Activated CD8-positive, alpha-beta T cell treated with anti-CD3 and anti-CD28 coated beads for 36 hours (primary cell): Measurements from ENCODE around the gene SNCG. TPM values are rescaled to one million over a fixed set of nuclear protein-coding genes. Genes with fewer than 3 reads are reported as not detected.
"Not testable (repeated sequence)": the region's sequence is repeated elsewhere in the genome, so short reads cannot be mapped to it uniquely, and the experiment has no call there.

ENCODE experiments used
- ATAC-seq: fragments of 200-7000 bp; cut with Tn5 transposase; one replicate; pipeline ENCODE4 v1.10.0; 2021; ENCODE audit warnings: mild to moderate bottlenecking, moderate library complexity
- CTCF ChIA-PET: fragments of 350-600 bp; sonication (Branson Sonifier 250); formaldehyde crosslinking; loops from one replicate; lab custom pipeline; 2021; ENCODE audit warnings: antibody characterized with exemption; lab: Charles Lee
- POLR2A ChIA-PET: fragments of 350-600 bp; sonication (Branson Sonifier 250); formaldehyde crosslinking; loops from one replicate; lab custom pipeline; 2021; ENCODE audit warnings: antibody characterized with exemption; lab: Charles Lee
- DNase-seq: peaks from one replicate; pipeline ENCODE4 v3.0.0-alpha.2; 2020
- H3K27ac Mint-ChIP-seq: one replicate; pipeline ENCODE4 v1.8.0; 2021; ENCODE audit warnings: mild to moderate bottlenecking, mixed read lengths
- H3K27me3 Mint-ChIP-seq: one replicate; pipeline ENCODE4 v1.8.0; 2021; ENCODE audit warnings: mixed read lengths
- H3K36me3 Mint-ChIP-seq: one replicate; pipeline ENCODE4 v1.8.0; 2021; ENCODE audit warnings: low read depth, mixed read lengths
- H3K4me1 Mint-ChIP-seq: one replicate; pipeline ENCODE4 v1.8.0; 2021; ENCODE audit warnings: low read depth, mixed read lengths
- H3K4me3 Mint-ChIP-seq: one replicate; pipeline ENCODE4 v1.8.0; 2021; ENCODE audit warnings: mild to moderate bottlenecking, moderate library complexity, mixed read lengths
- H3K9me3 Mint-ChIP-seq: one replicate; pipeline ENCODE4 v1.8.0; 2021; ENCODE audit warnings: mixed read lengths
- CTCF ChIP-seq: fragments of 200-600 bp; IDR thresholded peaks from one replicate; pipeline ENCODE4 v1.8.0; 2022; ENCODE audit warnings: antibody characterized with exemption, mild to moderate bottlenecking
- intact Hi-C: fragments of 100-400 bp; cut with micrococcal nuclease; formaldehyde crosslinking; loops from one replicate; pipeline ENCODE4 v1.10.0; 2022
- total RNA-seq, 2 experiments: library from RNA; stranded (reverse); gene quantifications; one replicate each; pipeline ENCODE4 v1.2.3, GENCODE V29; 2021

Gene SNCG
- total RNA-seq, 2 experiments from 2014 or later: not detected

DNA sequence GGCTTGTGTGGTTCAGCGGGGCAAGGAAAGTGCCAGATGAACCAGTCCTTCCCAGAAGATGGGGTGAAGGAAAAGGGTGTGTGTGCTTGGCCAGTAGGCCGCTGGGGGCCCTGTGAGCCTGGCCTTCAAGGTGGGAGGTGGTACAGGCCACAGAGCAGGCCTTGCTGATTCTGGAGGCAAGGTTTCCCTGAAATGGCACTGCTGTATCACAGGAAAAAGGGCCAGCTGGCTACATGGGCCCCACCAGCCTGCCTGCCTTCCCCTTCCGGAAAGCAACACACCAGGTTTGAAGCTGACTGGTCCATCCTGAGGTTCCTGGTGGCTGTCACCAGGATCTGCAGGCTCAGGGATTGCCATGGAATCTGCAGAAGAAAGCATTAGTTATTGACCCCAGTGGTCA, 13.5 kb upstream of the SNCG start:
- DNase-seq (no peak), ATAC-seq (no peak)
- Mint-ChIP-seq H3K27ac (no peak overlapping the region), H3K4me3 (no peak overlapping the region), H3K27me3 (no peaks in the 10 kb centered on the region), H3K4me1 (no peaks in the 10 kb centered on the region), H3K9me3 (no peaks in the 10 kb centered on the region), H3K36me3 (no peaks in the 10 kb centered on the region)
- no peak for TF ChIP-seq CTCF
- ChIA-PET CTCF (no interaction called here), POLR2A (no interaction called here)
- intact Hi-C loops: no loop called here

- no peak overlapping the region for H3K27ac Mint-ChIP-seq
- H3K4me1 Mint-ChIP-seq: peaks cover 4% of the 10 kb centered on the region
- ChIA-PET POLR2A (interaction anchor here (1.0 kb wide), 1 partner anchor 10 kb away, joined by 4 read pairs; no protein-coding TSS in a partner anchor), CTCF (interaction anchor here (0.7 to 3.0 kb wide), 3 partner anchors 15 to 22 kb away, joined by 3 to 10 read pairs (median 3); partner anchors contain the start of gene ADIRF)
- no peaks in the 10 kb centered on the region for H3K9me3 Mint-ChIP-seq
- no peak for TF ChIP-seq CTCF
- no peak overlapping the region for H3K4me3 Mint-ChIP-seq
- DNase-seq: no peak
- H3K27me3 Mint-ChIP-seq: no peaks in the 10 kb centered on the region
- ATAC-seq: no peak
- H3K36me3 Mint-ChIP-seq: no peaks in the 10 kb centered on the region
- intact Hi-C loops: no loop called here
These were observed 12.8 kb upstream of the SNCG start for GRCh38 chr10:86945361-86946212.

DNA sequence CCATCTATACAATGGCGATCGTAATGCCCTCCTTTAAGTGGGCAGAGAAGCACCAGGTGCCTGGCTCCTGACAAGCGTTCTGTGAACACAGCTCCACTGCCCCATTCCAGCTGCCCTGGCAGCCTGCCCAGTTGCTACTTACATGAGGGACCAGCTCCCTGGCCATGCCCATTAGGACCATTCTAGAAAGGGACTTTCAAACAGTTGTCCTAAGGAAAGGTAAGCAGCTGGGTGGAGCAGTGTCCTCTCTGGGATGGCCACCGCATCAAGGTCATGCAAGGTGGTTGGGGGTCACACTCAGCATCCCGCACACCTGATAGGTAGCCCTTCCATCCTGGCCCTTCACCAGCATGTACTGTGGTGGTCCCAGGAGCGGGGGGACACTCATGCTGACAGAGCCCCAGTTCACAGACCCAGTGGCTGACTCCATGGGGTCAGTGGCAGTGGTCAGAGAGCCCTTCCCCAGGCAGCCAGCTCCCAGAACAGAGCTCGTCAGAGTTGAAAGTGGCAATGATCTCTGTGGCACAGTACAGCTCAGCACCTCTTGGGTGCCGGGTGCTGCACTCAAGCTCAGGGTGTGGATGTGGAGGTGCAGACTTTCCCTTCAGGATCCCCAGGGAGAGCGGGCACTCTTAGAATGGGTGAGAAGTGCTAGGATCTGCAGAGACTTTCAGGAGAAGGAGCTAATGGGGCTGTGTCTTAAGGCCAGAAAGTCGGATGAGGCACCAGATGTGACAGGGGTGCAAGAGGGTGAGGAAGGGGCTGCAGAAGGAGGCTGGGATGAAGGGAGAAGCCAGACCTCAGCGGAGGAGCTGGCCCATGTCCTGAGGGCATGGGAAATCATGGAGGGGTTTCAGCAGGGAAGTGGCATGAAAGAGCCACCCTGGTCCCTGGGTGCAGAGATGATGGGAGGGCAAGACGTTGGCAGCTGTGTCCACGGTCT, 11.9 kb upstream of the SNCG start:
- intact Hi-C loops: no loop called here
- TF ChIP-seq CTCF: no peak
- peaks cover 5% of the 10 kb centered on the region for H3K4me1 Mint-ChIP-seq
- no peak overlapping the region for H3K4me3 Mint-ChIP-seq
- no peaks in the 10 kb centered on the region for H3K27me3 Mint-ChIP-seq
- no peak overlapping the region for H3K27ac Mint-ChIP-seq
- POLR2A ChIA-PET: interaction anchor here (1.0 kb wide), 1 partner anchor 9 kb away, joined by 4 read pairs; no protein-coding TSS in a partner anchor
- CTCF ChIA-PET: interaction anchor here (0.7 to 3.0 kb wide), 2 partner anchors 14 to 19 kb away, joined by 3 to 10 read pairs; no protein-coding TSS in a partner anchor
- H3K36me3 Mint-ChIP-seq: no peaks in the 10 kb centered on the region
- no peak for DNase-seq
- H3K9me3 Mint-ChIP-seq: no peaks in the 10 kb centered on the region
- no peak for ATAC-seq

DNA sequence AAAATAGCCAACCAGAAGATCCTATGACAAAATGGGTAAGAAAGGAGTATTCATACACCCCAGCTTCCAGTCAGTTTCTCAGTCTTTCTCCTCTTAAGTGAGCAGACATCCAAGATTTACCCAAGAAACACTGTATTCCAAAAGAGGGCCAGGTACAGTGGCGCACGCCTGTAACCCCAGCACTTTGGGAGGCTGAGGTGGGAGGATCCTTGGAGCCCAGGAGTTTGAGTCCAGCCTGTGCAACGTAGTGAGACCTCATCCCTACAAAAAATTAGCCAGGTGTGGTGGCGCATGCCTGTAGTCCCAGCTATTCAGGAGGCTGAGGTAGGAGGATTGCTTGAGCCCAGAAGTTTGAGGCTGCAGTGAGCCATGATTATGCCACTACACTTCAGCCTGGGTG, 10.6 kb upstream of the SNCG start:
- H3K36me3 Mint-ChIP-seq, H3K4me1 Mint-ChIP-seq, H3K27me3 Mint-ChIP-seq, H3K4me3 Mint-ChIP-seq, H3K27ac Mint-ChIP-seq, ATAC-seq, POLR2A ChIA-PET, intact Hi-C loops, DNase-seq: not testable (repeated sequence)
- CTCF ChIA-PET: interaction anchor here (1.5 to 3.0 kb wide), 2 partner anchors 13 to 18 kb away, joined by 5 to 10 read pairs; no protein-coding TSS in a partner anchor
- peaks cover 11% of the 10 kb centered on the region for H3K9me3 Mint-ChIP-seq

DNA sequence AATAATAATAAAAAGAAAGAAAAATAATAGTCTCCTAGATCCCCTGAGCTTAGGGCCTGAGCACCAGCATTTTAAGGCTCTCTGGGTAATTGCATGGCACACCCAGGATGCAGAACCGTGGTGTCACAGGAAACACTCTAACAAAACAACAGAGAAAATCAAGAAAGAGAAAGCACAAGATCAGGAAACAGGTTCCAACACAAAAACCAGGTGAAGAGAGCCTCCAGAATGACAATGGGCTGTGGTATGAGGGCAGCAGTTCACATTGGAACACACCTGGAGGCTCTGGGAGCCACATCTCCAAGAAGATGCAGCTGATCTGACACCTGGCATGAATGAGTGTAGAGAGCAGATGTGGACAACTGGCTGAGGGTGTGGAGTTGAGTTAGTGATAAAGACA, 8.1 kb upstream of the SNCG start:
- Mint-ChIP-seq H3K9me3 (peaks cover 15% of the 10 kb centered on the region), H3K36me3 (no peaks in the 10 kb centered on the region), H3K27me3 (no peaks in the 10 kb centered on the region), H3K4me1 (peaks cover 5% of the 10 kb centered on the region), H3K4me3 (no peak overlapping the region), H3K27ac (peak overlapping the region; percentile 22)
- intact Hi-C loops: no loop called here
- TF ChIP-seq CTCF: no peak
- ChIA-PET POLR2A (no interaction called here), CTCF (interaction anchor here (1.1 to 1.9 kb wide), 2 partner anchors 10 kb away, joined by 3 to 6 read pairs; no protein-coding TSS in a partner anchor)
- DNase-seq: no peak
- ATAC-seq: no peak
